GM19043 (cell line): Measurements from ENCODE around the gene SRBD1.

ENCODE experiments used
- ATAC-seq: cut with Tn5 transposase; IDR thresholded peaks from one replicate; pipeline ENCODE4 v1.9.1; 2021; ENCODE audit warnings: low read depth; ENCODE audit not compliant: unreplicated experiment

Gene SRBD1

DNA sequence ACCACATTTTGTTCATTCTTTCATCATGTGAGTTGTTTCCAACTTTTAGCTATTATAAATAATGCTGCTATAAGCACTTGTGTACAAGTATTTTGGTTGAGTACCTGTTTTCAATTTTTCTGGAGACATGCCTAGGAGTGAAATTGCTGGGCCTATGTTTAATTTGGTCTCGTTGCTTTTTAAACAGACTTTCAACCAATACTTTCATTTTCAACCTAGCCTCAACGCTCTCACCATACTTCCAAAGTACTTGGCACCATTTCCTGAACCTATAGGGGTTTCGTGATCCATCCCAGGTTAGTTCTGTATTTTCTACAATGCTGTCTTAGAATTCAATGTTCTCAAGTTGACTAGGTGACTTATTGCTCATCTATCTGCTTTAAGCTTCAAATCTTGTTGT is 126.1 kb downstream of the SRBD1 start:
- no peak for ATAC-seq

DNA sequence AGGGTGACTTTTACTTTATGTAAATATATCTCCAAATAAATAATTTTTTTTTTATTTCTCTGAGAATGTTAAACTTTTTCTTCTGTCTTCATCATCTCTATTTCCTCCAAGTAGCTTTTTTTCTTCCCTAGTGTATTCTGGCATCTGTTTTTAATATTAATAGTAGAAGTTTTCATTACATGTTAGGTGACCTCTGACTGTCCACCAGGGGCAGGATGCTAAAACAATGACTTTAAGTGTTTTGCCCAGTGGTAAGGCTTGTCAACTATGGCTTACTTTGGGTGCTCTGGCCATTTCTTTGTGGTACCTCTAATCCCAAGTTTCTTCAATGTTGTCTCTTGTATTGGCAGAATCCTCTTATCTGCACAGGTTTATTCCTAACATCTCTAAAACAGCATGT is 127.1 kb downstream of the SRBD1 start:
- no peak for ATAC-seq

DNA sequence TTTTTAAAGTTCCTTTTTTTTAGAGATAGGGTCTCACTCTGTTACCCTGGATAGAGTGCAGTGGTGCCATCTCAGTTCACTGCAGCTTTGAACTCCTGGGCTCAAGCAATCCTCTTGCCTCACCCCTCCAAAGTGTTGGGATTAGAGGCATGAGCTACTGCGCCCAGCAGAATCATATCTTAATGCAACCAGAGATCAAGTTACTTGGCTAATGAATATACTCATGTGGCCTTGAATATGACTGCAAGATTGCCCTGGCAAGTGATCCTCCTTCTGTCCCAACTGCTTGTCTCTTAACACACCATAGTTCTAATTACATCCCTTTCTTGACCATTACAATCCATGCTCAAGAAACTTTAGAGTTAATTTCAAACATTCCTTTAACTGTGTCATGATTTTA is 133.5 kb downstream of the SRBD1 start:
- no peak for ATAC-seq

DNA sequence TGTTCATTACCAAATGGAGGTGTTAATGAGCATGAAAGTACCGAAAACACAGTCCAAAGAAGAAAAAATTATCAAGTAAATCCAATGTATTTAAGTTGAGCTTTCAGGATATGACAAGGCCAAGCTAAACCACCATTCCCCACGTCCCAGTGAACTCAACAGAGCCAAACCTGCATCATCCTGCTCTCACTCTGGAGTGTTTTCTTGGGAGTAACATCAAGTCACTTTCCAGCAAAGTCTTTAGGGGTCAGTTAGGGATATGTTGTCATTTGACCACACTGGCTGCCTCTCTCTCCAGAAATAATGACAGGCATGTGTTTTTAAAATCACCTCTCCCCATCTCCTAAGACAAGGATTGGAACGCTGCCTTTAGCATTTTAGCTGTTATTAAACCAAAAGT is 140.5 kb downstream of the SRBD1 start:
- no peak for ATAC-seq

DNA sequence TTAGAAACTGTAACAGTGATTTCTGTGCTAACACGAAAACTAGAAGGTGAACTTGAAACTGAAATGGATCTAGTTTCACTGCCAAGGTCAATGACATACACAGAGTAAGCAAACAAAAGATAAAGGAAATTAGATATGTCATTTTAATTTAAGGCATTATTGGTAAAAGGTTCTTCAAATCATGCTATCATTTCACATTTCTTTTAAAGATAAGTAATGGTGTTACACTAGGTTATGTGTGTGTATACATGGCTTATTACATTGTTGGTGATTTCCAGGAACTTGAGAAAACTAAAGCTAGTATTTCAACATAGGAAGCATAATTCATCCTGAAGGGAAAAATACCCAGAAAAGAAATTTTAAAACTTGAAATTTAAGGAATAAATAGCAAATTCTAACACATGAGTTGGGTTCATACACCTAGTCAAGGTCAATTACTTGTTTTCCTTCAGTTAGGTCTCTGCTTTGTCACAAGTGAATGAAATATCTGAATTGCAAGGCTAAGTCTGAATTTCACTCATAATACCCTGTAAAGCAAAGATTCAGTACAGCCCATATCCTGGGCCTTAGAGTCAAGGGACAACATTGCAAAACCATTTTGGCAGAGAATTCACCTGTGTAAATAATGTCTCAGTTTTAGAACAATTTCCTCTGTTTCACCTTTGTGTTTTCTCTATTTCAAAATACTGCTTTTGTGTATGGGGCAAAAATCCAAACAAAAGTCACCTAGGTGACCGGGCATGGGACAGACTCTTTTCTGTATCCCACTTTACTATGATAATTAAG is 141.6 kb downstream of the SRBD1 start:
- peak; percentile 63 for ATAC-seq

DNA sequence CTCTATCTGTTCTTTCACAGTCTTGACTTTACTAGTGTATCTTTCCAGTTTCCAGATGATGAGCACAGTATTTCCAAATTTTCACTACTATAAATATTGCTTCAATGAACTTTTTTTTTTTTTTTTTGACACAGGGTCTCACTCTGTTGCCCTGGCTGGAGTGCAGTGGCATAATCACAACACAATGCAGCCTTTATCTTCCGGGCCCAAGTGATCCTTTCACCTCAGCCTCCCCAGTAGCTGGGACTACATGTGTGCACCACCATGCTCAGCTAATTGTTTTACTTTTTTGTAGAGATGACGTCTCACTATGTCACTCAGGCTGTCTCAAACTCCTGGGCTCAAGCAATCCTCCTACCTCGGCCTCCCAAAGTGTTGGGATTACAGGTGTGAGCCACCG is 142.8 kb downstream of the SRBD1 start:
- ATAC-seq = no peak

DNA sequence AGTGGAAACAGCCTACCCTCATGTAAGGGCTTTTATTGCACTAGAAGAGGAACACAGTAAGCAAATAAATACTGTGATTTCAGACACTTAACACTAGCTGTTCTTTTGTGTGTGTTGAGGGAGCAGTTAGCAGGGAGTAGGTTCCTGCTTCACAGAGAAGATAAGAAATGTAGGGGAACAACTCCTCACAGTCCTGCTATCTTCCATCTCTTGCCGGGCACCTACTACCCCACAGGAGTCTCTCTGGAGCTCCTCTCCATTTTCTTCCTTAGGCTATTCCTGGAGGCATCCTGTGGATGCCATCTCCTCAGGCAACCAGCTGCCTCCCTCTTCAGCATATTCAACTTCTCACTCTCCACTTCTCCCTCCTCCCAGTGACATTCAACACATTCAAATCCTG is 145.0 kb downstream of the SRBD1 start:
- no peak for ATAC-seq

DNA sequence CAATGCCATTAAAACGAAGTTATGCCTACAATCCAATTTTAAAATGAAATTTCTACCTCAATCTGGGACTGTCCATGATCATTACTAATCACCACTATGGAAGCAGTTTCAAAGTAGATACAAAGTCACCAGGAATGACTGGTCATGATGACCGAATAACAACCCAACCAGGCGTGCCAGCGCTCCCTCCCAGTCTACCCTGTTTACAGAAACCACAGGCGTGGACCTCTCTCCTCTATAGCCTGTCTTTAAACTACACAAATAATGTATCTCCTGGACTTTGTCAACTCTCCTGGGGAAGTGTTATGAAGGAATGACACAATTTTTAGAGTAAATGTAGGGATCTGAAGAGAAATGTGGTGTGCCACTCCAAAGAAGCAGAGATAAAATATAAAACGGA is 150.2 kb downstream of the SRBD1 start:
- ATAC-seq = no peak

DNA sequence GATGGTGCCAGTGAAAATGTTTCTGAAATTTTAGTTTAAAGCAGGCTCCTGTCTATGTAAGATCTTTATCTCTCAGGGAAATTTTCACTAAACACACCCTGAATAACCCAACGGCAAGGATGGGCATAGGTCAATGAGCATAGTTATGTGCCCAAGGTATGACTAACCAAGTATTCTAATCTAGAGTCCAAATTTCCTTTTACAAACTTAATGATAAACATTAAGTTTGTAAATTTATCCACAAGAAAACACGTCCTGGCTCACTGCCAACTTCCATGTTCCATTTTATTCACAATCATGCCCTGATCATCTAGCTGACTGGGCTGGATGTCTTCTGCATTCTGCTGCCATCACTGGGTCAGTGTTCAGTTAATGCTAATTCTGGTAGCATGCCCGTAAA is 151.2 kb downstream of the SRBD1 start:
- no peak for ATAC-seq

DNA sequence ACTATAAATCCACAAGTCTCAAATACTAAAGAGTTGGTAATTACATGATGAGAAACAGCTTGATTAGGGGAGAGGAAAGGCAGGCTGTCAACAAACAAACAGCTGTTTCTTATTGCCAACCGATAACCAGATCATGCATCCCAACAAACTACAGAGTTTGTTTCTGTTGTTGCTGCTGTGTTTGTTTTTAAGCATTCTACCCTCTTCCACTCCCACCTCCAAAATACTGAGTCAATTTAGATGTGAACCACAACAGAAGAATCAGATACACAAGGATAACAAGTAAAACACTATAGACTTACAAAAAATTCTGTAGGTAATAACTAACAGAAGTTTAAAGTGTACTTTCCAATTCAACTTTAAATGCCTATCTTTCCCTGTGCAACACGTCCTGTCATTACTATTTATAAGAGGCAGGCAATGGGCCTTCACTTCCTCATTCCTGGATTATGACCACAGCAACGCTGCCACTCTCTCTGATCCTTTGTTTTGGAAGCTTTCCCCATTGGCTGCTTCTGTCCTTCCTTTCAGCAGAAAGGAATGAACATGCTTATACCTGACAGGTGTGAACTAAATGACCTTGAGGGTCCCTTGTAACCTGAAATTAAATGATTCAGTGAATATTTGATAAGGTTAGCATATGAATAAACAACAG is 152.0 kb downstream of the SRBD1 start:
- ATAC-seq = no peak

DNA sequence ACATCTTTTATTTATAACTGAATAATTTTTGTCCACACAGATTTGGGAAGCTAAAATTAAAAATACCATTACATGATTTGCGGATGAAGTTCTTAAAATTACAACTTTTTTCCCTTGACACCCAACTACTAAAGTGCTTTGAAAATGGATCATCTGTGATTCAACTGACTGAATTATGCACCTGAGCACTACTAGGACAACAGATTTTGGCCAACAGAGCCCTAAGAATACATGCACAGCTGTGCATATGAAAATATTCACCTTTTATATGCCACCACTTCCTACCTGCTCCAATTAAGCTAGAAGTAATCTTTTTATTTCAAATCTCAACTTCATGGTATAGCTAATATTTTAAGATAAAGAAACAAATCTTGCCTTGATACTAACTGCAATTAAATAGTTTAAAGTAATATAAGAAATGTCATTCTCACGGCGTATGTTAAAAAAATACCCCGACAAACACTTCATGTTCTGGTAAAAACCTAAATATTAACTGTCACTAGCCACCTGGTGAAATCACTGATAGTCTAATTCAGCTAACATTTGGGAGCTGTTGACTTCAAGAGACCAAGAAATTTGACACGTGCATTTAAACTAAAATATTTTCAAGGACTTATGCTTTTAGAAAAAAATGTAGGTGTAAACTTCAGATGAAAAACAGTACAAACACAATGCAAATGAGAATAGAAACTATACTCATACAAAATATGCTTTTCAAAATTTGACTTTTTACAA is 153.7 kb downstream of the SRBD1 start:
- no peak for ATAC-seq

DNA sequence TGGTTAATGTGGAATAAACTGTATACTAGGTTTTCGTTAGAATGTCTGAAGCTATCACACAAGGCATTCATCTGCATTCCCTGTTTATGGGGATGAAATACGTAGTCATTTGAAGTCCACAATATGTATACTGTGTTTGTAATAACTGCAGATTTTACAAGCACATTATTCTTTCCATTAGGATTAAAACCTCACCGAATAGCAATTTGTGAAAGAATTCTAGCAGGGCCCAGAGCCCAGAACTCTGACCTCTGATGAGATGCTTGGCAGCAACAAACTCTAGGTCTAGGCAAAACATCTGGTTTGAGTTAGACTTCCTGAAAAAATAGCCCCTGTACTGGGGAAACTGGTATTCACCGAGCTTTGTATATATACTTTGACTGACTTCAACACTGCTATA is 158.2 kb downstream of the SRBD1 start:
- no peak for ATAC-seq

DNA sequence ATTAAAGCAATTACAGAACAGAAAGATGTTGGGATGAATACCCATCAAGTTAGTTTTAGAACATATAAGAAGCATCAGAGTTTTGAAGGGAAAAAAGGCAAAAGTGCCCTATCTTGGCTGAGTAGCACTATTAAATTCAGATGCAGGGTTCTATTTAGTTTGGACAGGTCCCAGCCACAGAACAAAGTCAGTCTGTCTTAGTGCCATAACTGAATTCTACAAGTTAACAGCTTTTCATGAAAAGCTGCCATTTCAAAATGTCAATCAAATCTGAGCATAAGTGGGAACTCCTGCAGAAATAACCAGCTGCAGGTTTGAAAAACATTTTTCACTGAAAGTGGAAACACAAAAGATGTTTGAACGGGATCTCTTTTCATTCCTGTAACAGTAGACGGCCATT is 160.4 kb downstream of the SRBD1 start:
- no peak for ATAC-seq

DNA sequence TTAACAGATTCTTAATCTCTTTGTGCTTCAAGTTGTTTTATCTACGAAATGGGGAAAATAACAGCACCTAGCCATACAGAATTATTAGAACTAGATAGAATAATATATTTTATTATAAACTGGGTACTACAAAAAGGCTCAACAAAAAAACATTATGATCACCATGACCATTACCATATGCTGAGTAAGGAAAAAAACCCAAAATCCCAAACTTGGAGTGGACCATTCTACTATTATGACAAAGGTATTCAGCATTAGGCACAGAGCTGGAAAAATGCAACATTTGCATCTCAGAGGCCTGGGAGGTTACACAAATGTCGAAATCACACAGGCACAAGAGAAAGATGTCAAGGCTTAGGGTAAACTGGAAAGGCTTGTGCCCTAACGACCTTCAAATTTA is 162.8 kb downstream of the SRBD1 start:
- no peak for ATAC-seq

DNA sequence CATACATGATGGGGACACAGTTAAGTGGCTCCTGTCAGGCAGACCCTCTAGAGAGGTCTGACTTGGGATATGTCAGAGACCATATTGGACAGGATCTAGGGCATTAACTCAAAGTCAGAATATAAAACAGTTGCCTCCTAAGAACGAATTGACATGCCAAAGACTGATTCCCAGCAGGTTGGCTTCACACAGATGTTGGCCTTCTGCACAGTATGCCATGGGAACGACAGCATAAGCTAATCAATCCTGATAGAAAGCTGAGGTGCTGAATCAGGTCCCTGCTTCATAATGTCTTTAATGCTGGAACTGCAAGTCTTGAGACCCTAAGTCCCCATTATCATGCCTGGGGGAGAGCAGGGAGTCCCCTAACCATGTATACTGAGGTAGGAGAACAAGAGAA is 165.1 kb downstream of the SRBD1 start:
- no peak for ATAC-seq

DNA sequence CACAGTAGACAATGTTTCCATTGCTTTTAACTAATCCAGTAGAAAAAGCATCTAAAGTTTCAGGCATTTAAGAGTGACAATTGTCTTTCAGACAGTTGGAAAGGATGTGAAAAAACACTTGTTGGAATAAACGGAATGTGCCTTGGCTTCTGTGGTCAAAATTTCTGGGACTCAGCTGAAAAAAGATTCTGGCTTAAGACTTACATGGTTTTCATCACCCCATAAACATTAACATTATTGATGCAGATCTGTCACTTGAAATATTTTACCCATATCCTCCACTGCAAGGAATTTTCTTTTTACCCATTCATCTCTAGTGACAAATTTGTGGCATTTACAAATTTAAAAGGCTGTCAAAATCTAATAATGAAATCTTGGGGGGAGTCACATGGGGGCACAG is 166.0 kb downstream of the SRBD1 start:
- no peak for ATAC-seq

DNA sequence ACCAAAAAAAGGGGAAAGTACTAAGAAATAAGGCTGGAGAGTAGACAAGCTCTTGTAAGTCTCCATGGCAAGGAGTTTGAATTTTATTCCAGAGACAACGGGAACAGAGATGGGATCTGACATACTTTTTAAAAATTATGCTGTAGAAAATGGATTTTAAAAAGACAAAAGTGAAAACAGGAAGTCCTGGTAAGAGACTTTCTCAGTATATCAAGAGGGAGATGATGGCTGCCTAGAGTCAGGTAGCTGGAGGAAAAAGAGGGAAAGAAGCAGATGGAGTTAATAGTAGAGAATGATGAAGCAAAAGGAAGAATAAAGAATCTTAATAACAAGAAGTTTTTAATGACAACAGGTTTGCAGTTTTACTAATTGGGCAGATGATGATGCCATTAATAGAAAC is 168.1 kb downstream of the SRBD1 start:
- ATAC-seq = no peak

DNA sequence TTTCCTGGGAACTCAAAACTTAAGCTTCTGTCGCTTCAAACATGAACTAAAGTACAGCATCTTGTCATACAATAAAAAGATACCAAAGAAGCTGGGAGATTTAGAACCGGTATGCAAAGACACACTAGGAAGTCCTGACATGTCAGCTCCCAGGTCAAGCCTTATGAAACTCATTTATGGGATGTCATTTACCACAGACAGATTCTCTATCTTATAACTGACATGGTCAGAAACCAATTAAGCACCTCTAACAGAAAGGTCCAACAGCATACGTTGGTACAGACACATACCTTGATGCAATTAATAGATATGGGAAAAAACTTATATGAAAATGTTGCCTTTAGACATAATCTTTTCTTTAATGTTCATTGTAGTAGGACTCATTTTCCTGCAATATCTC is 169.0 kb downstream of the SRBD1 start:
- ATAC-seq = no peak

DNA sequence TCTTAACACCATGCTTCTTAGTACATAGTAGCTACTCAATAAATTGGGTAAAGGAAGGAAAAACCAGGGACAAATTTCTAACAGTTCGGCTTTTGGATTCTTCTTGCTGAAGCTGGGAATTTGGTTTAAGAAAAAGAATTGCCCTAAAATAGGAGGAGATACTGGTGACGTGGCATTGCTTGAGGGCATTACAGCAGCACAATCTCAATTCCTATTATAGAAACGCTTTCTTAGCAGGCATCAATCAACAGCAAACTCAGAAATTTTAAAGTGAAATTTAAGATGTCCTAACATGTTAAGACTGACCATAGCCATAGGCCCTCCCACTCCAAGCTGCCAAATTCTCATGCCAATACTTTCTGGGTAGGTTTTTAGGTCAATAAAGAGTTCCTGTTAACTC is 169.5 kb downstream of the SRBD1 start:
- ATAC-seq = no peak

DNA sequence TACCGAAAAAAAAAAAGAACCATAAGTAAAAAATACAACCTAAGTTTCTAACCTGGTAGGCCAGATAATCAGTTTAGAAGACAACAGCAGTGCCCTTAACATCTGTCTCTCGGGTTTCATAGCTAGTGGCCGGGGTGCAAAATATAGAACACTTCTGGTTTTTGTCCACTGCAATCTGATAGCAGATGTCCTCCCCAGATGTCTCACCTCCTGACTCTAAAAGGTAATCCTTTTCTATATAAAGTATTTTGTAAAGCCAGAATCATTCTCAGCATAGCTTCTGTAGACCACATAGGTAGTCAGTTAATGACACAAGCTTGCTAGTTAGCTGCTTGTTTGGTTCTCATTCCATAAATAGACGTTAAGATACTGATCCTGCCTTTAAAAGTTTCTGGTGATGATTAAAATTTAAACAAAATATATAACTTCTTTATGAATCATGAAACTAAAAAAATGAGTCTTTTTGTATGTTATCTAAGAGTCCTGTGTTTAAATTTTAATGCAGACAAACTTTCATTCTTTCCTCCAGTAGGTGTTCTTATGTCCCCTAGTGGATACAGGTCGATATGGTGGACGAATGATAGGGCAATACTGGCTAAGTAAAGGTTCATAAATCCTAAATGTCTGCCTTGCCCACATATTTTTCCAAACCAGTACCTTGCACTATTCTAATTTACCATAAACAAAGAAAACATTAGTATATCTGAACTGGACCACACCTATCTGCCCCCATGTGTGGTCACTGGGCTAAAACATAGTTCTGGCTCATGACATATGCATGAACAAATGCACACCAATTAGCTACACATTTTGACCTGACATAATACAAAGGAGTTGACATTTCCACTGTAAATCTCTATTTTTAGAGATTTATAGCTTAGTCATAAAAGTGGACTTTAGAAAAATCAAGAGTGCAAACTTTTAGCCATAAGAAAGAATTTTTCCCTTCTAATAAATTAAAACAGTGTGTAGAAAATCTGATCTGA is 171.0 kb downstream of the SRBD1 start:
- ATAC-seq = peak; percentile 77
